Suppressor macrophage treated with lipopolysaccharide for 4 hours (primary cell): ENCODE measurements around the gene RSL24D1.
A peak's percentile ranks its signal among the peaks of the same experiment; 100 is the strongest.

Experiments used
- DNase-seq: peaks from one replicate; pipeline ENCODE4 v3.0.0-alpha.2; 2020

The RSL24D1 gene

DNA sequence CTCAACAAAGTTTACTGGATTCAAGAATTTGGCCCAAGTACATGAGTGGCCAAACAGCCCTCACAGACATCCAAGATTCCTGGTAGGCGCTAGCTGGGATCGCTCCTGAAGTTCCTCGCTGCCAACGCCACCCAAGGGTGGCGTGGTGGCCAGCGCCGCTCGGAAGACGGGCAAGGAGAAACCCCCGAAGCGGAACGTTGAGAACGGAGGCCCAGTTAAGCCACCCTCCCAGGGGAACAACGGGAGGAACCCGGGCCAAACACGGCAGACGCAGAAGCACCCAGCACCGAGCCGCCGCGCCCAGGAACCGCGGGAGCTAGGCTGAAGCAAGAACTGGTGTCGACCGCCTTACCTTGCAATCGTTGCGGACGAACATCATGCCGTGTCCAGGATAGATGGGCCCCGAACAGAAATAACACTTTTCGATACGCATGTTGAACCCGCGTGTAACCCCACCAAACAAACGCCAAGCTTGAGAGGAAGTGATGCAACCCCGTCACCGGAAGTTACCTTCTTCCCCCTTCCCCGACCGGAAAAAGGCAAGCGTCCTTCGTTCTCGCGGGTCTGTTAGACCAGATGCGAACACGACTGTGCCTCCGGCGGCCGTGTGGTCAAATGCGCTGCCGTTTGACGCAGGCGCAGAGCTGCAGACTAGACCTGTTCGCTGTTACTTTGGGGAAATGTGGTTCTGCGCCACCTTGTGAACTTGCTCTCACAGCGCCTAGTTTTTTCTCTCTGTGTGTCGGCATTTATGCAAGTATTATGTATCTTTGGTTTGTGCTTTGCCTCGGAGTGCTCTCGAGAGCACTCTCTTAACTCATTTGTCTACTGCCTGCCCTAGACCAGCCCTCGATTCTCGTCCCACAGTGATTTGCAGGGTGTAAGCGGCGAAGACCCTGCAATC, at the start of gene RSL24D1:
Gene RSL24D1, minus strand, starts transcription at position 484 of the 904 bp plus-strand sequence. Its CDS starts 51 bp downstream, at position 433.
- peak; percentile 98 for DNase-seq

DNA sequence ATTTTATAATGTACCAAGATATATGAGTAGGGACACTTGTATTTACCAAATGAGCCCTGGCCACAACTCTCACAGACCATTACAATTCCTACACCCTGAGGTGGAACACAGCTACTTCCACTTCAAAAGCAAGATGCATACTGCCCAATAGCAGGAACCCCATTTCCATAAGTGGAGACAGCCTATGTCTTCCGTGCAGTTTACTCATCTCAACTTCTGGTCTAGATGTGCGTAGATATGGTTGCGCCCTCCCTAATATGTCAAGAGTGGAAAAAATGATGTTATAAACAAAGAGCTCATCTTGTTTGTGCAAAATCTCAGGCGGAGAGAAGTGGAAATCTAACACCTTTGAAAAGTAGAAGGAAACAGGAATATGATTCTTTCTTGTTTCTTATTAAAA, 48.3 kb upstream of the RSL24D1 start:
- no peak for DNase-seq

DNA sequence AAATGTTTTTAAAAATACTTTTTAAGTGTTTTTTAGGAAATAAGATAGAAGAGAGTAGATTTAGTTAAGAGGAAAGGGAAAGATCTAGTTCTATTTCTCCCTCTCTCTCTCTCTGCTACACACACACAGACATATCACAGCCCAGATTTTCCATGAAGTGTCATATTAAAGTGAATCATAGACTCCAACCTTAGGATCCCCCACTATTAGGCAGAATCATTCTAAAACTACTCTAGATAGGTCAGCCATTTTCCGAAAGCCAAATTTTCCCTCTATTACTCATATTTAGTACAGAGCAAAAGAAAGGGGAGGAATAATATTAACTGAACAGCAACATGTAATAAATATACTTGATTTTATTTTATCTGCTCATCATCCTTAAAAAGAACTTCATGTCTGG, 45.1 kb upstream of the RSL24D1 start:
- no peak for DNase-seq

DNA sequence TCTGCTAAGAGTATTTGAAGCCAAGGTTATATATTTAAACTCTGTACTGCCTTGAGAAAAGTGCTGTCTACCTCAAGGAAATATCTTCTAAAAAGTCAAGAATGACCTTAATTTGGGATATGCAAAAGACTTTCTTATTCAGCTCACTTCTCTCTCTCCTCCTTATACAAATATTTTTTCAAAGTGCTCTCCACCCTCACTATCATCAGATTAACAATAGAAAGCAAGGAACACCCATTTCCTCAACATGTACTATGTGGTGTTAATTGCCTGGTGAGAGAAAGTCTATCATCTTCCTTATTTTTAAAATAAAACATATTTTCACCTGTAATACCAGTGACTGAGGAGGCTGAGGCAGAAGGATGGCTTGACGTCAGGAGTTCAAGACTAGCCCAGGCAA, 44.4 kb upstream of the RSL24D1 start:
- no peak for DNase-seq

DNA sequence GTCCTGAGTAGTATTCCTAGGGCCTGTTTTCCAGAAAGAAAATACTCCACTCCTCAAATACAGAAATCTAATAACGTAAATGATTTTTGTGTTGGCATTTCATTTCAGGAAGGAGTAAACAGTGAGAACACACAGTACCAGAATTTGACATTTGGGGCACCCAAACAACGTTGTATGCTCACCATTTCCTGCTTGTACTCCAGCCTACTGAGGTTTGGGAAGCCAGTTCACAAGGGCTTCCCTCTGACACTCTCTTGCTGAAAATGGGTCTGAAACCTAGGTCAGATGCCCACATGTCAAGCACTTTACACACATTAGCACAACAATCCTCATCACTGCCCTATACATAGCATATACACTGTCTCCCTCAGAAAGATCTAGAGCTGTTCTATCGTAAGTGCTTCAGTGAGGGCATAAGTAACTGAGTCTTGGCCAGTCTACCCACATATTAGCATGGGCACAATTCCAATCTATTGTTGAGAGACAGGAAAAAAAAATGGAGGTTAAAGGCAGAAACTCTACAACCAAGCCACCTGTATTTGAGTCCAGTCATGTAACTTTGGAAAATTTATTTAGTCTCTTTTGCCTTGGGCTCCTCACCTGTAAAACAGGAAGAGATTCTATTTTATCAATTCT, 43.5 kb upstream of the RSL24D1 start:
- no peak for DNase-seq

DNA sequence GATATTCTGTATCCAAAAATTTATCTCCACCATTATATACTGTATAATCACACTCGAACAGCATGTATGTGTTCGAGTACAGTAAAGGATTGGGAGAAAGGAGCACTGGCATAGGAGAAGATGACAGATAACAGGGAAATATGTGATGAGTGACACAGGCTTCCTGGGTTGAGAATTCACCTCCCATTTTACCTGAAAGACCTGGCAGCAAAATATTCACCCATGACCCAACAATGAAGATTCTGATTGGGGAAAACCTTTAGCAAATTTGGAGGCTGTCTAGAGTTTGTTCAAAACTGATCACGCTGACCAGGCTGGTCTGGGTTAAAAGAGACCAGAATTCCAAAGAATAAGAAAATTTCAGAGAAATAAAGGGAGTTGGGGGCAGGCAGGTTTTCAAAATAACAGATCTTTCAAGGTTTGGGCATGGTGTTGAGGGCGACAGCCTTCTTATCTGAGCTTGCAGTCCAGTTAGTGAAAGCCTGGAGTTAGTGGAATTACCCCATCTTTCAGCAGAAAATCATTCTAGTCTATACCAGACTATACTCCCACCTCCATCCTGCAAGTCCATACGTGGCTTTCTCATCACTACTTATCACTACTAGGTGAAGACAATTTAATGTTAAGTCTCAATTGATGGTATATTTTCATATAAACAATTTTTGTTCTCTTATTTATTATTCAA, 42.8 kb upstream of the RSL24D1 start:
- DNase-seq, result no peak

DNA sequence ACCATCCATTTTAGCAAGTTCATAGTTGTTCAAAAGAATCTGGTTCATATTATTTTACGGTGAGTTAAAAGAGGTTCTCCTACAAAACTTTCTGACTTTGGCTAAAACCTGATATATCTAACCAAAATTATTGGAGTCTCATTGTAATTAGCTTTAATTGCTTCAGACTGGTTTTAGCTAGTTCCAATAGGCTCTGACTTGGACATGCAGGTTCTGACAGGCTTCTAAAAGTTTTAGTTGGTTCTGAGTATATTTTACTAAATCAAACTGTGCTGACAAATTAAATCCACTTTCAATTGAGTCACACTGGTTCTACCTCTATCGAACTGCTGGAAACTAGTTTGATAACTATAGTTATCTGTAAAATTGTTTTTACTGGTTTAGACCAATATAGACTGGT, 42.1 kb upstream of the RSL24D1 start:
- no peak for DNase-seq

DNA sequence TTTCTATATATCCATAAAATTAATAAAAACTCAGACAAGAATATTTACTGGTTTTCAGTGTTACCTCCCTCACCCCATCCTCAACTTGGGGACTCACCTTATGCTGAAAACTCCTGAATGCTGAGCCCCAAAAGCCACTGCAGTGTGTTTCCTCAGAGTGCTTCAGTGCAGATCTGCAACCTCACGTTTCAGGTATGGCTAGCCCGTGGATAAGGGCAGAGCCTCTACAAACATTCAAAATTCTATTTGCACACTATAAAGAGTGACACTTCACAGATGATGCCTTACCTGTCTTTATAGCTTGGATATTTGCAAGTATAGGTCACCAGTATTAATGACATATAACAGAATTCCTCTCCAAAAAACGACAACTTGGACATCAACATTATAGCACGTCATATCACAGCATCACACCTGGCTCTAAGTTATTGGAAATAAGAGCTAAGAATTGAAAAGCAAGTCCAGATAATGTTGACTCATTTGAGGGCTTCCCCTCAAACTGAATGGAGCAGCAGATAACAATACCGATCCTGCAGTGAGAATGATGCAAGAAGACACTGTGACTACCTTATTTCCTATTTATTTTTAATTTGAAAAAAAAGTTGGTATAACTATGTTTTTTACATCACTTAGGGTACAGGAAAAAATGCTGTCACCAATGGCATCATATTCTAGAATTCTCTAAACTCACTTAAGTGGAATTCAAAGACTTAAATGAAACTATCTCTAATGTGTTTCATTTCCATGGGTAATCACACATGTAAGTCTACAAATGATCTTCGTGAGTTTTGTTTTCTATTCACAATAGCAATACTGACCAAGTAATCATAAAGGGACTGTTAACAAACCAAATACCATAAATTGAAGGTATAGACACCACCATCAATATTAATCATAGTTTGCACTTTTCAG, 40.7 kb upstream of the RSL24D1 start:
- DNase-seq, result no peak

DNA sequence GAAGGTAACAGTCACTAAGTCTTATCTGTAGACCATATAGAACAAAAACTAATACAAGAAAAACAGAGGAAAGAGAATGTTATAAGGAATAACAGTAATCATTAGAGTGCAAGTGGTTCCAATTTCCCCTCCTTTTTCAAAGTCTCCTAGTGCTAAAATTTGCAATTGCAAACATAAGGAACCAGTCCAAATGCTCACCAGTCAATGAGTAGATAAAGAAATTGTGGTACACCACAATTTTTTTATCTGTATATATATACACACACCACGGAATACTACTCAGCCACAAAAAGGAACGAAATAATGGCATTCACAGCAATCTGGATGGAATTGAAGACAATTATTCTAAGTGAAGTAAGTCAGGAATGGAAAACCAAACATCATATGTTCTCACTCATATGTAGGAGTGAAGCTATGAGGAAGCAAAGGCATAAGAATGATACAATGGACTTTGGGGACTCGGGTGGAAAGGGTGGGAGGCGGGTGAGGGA, 38.9 kb upstream of the RSL24D1 start:
- DNase-seq, result no peak

DNA sequence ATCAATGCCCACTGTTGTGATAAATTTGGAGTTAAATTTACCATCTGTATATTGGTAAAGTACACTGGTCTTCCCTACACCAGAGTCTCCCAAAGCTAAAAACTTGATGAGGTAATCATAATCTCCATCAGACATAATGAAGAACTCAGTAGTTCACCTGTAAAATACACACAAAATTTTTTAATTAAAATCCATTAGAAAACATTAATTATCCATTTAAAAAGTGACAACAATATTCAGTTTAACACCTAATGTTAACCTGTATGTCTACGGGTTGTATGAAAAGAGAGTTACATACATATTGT, 38.0 kb upstream of the RSL24D1 start:
- no peak for DNase-seq

DNA sequence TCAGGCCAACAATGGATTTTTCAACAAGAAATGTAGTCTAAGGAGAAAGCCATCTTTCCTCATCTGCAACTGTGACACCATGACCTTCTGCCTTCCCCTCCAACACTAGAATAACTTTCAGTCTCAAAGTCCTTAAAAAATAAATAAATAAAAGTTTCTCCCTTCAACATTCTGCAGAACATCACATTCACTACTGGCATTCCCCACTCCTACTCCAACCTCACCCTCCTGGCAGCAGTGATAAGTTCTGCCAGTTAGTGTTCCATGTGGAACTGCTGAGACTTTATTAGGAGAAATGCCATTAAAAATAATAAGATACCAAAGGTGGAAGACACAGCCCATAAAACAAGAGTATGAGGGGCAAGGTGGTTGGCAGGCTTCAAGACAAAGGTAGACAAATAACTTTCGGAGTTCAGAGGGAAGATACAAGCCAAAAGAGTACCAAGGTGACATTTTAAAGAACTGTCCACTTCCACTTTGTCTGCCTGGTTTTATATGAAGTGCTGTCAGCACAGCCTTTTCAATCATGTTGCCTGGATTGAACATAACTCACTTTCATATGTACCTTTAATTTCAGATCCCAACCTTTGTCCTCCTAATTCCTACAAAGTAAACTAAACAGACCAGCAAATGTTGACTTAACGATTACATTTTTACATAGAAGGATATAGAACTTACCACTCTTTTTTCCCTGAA, 37.5 kb upstream of the RSL24D1 start:
- no peak for DNase-seq

DNA sequence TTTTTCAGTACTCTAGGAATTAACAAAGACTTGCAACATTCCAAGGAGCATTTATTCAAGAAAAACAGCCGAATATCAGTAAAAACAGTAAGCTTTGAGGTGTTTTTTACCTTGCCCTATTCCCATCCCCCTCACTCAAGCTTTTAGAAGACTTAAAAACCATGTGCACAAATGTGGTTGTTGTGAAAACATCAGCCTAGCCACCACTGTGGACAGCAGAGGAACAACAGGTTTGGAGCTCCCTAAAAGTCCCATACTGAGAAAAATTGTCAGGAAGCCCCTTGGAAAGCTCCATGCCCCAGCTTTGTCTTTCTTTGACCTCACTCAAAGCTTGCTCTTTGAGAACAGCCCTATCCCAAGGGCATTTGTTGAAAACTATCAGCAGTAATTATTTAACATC, 34.7 kb upstream of the RSL24D1 start:
- DNase-seq, result no peak

DNA sequence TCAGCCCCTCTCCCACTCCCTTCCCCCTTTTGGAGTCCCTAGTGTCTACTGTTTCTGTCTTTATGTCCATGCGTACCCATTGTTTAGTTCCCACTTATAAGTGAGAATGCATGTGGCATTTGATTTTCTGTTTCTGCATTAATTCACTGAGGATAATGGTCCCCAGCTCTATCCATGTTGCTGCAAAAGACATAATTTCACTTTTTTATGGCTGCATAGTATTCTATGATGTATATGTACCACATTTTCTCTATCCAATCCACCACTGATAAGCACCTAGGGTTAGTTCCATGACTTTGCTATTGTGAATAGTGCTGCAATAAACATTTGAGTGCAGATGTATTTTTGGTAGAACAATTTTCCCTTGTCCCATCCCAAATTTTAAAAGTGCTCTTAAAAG, 34.2 kb upstream of the RSL24D1 start:
- no peak for DNase-seq

DNA sequence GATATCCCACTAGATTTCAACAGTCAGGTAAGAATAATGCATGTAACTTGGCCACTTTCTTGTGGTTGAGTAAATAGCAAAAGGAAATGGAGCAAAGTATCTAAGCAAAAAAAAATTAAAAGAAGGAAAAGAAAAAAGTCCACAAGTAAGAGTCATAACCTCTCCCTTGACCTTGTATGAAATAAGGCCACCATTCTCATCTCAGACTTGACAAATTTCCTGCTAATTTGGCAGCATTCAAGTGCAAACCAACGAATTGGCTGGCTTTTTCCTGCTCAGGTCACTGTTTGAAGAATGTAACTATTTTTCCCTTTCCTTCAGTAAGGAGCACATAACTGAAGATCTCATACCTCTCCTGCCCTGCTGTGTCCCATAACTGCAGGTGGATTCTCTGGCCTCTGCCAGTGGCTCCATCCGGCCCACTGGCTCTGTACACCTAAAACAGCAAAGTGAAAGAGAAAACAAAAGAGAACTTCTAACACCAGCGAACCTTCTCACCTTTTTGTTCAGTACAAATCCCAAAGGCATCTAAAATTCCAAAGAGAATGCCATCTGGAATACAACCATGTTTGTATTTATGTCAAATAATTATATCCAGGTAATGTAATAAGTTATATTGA, 33.4 kb upstream of the RSL24D1 start:
- DNase-seq, result no peak

DNA sequence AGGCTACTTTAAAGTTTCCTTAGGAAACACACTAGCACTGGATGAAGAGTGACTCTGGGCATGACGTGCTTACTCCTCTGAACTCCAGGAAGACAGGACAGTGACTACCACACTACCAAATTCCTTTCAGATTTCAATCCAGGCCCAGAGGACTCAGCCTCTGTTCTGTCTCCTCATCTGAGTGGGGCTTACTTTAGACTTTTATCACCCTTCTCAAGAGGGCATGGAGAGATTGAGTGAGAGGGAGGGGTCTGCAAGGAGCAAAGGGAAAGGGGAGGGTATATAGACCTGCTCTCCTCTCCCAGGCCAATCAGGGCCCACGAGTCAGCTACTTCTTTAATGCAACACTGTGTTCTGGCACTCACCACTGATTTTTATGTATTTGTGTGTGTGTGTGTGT, 29.4 kb upstream of the RSL24D1 start:
- no peak for DNase-seq

DNA sequence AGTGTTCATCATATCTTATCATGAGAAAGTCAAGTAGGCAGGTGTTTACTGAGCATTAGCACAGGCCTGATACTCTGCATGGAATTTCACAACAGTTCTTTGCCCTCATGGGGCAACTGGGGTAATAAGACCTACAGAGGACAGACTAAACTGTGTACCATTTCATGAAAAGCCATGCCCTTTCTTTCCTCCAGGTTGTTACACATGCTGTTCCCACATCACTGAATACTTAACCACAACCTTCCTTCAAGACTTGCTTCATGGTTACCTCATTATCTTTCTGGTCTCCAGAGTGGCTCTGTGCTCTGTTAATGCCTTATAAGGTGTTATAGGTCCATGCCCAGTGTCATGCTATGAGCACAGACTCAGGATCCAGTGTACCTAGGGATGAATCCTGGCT, 28.2 kb upstream of the RSL24D1 start:
- no peak for DNase-seq

DNA sequence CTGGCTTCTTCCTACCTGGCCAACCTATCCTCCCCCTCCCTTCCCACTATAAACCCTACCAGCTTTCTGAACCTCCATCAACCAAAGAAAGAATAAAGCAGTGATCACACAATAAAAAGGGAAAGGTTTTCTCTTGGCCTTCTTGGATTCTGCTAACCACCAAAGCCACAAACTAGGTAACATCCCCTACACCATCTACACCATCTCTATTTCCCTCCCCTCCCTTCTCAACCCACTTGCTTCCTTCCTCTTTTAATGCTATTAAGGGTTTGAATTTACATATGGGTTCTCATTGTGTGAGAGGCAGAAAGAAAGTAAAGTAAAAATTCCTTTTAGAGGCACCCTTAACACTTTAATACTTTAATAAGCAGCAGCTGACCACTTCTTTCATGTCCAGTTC, 25.8 kb upstream of the RSL24D1 start:
- peak; percentile 32 for DNase-seq

DNA sequence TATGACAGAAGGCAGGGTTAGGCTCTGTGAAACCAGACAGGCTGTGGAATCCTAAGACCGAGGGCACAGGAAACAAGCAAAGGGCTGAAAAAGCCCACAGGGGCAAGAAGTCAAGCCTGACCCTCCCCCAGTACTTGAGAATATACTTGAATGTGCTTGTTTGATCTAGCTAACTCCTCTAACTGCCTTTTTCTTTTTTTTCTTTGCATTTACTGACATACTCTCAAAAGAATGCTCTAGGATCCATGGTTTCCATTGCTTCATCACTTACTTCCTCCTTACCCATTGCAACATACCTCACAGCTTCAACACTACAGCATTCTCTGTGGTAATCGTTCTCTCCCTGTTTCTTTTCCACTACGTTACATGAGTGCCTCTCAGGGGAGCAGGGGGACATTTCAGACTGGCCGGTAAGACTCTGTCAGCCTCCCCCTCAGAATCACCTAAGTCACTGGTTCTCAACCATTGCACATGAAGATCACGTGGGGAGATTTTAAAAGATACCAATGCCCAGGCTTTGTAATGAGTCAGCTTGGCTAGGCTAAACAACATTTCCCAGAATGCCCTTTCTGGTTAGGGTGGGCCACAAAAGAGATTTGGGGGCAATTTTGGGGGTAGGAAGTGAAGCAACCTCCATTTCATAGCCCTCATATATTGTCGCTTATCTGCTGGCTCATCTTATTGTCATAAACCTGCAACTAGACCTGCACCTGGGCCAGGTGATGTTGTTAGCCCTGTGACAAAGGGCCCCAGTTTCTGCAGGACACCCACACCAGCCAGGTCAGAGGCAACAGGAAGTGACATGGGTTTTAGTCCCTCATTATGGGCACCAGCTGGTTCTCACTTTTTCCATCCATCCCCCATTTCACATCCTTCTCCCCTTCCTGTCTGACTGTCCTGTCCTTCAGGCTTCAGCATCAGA, 24.6 kb upstream of the RSL24D1 start:
- DNase-seq, result peak; percentile 88

DNA sequence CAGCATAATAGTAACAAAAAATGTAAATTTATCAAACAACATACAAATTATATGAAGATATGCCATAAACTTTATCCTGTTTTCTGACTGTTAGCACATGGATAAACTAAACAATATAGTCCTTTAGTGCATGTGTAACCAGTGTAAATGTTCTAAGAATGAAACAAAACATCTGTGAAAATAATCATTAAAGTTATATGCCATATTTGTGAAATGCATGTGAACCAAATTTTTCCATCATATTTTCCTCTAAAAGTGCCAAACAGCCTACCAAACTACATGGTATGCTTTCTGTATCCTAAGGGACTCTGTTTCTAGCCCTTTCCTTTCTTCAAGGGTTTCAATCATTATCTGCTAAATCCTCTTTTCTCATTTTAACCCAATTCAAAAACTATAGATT, 23.9 kb upstream of the RSL24D1 start:
- no peak for DNase-seq

DNA sequence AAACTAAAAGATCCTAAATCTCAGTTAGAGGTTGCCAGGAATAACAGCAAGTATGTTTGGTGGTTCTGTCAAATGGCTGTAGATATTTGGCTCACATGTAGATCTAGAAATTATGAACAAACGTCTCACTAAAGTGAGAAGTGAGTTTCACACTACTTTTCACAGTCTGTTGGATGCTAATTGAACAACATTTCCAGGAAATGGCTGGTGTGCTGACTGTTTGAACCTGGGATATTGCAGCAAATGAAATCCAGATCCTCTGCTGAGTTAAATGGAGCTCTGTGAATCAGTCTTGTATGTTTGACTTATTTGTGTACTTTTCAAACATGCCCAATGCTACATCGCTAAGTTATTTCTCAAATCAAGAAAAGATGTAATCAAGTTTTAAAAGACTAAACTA, 21.3 kb upstream of the RSL24D1 start:
- no peak for DNase-seq

DNA sequence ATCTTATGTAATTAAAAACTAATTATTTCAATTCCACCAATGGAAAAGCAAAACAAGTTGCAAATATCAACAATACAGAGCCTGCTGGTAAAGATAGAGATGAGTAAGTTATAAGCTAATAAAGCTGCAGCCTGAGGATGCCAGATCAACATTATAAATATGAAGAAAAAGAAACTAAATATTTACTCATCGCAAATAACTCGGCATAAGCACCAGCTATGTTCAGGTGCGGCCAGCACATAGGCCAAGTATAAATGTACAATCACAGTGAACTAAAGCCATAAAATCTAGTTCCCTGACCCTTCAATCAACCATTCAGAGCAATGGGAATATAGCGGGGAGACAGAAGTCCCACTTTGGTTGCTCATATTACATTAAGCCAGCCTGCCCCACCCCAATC, 7.7 kb upstream of the RSL24D1 start:
- DNase-seq, result no peak
